HUES6 (cell line): ENCODE data around the gene LENG1.
"Not testable (repeated sequence)": the region's sequence is repeated elsewhere in the genome, so short reads cannot be mapped to it uniquely, and the experiment has no call there.

ENCODE experiments used
- H3K27ac ChIP-seq: 2 replicates; pipeline ENCODE4 v1.7.0; 2013; ENCODE audit warnings: low read depth, mild to moderate bottlenecking, low read length, inconsistent platforms
- H3K27me3 ChIP-seq: 2 replicates; pipeline ENCODE4 v1.6.1; 2013; ENCODE audit warnings: low read length; ENCODE audit not compliant: control insufficient read depth, insufficient read depth
- H3K36me3 ChIP-seq: 2 replicates; pipeline ENCODE4 v1.6.1; 2013; ENCODE audit warnings: low read length; ENCODE audit not compliant: control insufficient read depth, insufficient read depth
- H3K4me1 ChIP-seq: 2 replicates; pipeline ENCODE4 v1.6.1; 2013; ENCODE audit warnings: low read length; ENCODE audit not compliant: control insufficient read depth, insufficient read depth
- H3K4me3 ChIP-seq: 2 replicates; pipeline ENCODE4 v1.5.1; 2013; ENCODE audit warnings: low read depth, low read length
- H3K9ac ChIP-seq: one replicate; pipeline ENCODE4 v1.6.1; 2013; ENCODE audit warnings: mild to moderate bottlenecking, low read length
- H3K9me3 ChIP-seq: 2 replicates; pipeline ENCODE4 v1.6.1; 2013; ENCODE audit warnings: low read depth, low read length; ENCODE audit not compliant: control insufficient read depth, insufficient read depth

The LENG1 gene

DNA sequence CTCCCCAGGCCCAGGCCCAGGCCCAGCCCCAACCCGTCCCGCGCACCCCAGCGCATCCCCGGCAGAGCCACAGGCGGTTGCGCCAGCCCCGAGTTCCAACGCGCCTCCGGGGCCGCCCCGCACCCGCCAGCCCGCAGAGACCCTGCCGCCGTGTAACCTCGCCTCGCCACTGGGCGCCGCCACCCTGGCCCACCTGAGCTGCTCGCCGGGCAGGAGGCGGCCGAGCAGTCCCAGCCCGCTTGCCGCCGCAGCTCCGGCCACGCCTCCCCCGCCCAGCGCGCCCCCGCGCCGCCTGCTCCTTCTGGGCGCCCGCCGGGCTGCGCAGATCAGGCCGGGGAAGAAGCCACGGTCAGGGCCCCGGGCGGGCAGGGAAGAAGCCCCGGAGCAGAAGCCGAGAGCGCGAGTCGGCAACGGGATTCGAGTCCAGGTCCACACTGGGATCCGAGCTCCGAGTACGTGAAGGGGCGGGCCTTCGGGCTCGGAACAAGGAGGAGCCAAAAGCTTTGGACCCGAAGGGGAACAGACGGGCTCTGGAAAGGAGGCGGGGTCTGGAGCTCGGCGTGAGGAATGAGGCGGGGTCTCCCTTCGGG lies 29.7 kb upstream of the LENG1 start, which contains the start of gene MBOAT7:
MBOAT7 (minus strand) TSS at position 436 of the 590 bp plus-strand sequence. CDS start 1,072 bp downstream, outside the sequence.
- H3K27me3 ChIP-seq, result no peaks in the 10 kb centered on the region
- peak within 1 kb of the TSS; percentile 90 for H3K4me3 ChIP-seq
- peaks cover 5% of the 10 kb centered on the region for H3K4me1 ChIP-seq
- H3K36me3 ChIP-seq, result peaks cover 27% of the 10 kb centered on the region
- peak within 1 kb of the TSS; percentile 99 for H3K9ac ChIP-seq
- H3K9me3 ChIP-seq, result no peaks in the 10 kb centered on the region
- H3K27ac ChIP-seq, result peak within 1 kb of the TSS; percentile 97

DNA sequence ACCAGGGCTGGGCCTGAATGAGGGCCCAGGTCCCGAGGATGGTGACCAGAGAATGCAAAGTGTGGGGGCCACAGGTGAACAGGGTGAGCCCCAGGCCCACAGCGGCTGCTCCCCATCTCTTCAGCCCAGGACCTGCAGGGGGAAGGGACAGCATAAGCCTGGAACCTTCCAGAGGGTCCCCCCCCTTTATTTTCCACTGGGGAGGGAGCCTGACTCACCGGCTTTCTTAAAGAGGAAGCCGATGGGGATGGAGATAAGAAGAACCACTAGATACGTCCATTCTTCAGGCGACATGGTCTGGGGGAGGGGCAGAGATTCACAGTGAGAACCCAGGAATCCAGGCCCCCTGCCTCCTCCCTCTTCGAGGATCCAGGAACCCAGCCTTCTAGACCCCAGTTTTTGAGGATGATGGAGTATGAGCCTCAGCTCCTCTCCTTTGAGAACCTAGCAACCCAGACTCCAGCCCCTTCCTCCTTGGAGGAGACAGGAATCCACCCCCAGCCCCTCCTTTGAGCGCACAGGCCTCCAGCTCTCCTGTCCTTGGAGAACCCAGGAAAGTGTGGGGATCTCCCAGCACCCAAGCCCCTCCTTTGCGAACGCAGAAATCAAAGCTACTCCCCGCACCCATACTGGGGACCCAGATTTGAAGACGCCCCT lies 28.8 kb upstream of the LENG1 start:
- Histone ChIP-seq H3K4me3 (peak overlapping the region; percentile 89), H3K36me3 (peaks cover 30% of the 10 kb centered on the region), H3K27me3 (no peaks in the 10 kb centered on the region), H3K4me1 (peaks cover 5% of the 10 kb centered on the region), H3K27ac (peak overlapping the region; percentile 90; the same call in 1 of the 2 replicates), H3K9me3 (no peaks in the 10 kb centered on the region), H3K9ac (peak overlapping the region; percentile 80)

DNA sequence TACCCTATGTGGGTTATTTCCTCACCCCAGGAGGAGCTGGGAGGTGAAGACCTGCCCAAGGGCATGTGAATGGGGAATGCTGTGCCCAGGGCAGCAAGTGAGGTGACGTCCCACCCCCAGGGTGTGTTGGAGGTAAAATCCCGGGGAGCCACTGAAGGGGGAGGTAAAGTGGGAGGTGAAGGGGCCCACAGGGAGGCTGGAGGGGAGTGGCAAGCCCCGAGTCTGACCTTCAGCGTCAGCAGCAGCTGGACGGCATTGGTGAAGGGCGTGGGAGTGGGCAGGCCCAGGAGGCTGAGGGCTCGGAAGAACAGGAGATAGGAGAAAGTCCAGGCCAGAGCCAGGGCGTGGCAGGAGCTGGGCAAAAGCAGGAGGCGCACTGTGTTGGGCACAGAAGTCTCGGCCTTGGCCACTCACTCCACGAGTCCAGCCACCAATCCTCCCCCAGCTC lies 27.4 kb upstream of the LENG1 start:
- Histone ChIP-seq H3K36me3 (peaks cover 36% of the 10 kb centered on the region), H3K4me3 (no peak overlapping the region), H3K9ac (no peak overlapping the region), H3K27me3 (no peaks in the 10 kb centered on the region), H3K4me1 (peaks cover 5% of the 10 kb centered on the region), H3K27ac (no peak overlapping the region), H3K9me3 (no peaks in the 10 kb centered on the region)

DNA sequence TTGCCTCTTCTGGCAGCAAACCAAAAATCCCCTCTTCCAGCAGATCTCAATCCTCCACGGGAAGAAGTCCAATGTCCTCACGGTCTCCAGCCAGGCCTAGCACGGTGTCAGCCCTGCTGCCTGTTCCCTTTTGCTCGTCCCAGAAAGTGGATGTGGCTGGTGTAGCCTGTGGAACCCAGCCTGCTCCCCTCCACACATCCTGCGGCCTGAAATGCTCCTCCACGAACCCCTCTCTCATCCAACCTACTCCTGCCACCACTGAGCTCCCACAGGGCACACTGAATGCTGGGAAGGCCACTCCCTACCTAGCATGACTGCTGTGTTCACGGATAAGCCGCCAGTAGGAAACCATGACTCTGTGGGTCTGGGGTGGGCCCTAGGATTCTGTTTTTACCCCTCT lies 26.8 kb upstream of the LENG1 start:
- Histone ChIP-seq H3K4me3 (no peak overlapping the region), H3K27me3 (no peaks in the 10 kb centered on the region), H3K36me3 (peaks cover 37% of the 10 kb centered on the region), H3K4me1 (peaks cover 5% of the 10 kb centered on the region; the same call in 1 of the 2 replicates), H3K9ac (no peak overlapping the region), H3K9me3 (no peaks in the 10 kb centered on the region), H3K27ac (no peak overlapping the region)

DNA sequence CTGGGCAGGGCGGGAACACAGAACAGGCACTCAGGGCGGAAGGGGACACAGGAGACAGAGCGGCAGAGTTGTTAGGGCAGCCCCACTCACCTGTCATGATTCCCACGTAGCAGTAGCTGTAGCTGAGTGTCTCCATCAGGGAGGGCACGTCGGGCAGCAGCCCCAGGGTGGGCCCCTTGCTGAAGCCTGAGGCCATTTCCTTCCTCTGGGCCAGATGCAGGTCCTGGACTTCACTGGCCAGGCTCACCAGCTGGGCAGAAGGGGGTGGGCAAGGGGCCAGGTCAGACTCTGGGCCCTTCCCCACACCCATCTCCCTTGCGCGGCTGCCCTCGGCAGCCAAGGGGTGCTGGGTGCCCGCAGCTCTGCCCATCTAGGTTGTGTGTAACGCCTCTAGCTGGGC lies 23.9 kb upstream of the LENG1 start:
- H3K4me3 ChIP-seq, result no peak overlapping the region
- no peak overlapping the region for H3K9ac ChIP-seq
- no peaks in the 10 kb centered on the region for H3K9me3 ChIP-seq
- H3K27me3 ChIP-seq, result no peaks in the 10 kb centered on the region
- no peak overlapping the region for H3K27ac ChIP-seq
- H3K36me3 ChIP-seq, result peaks cover 50% of the 10 kb centered on the region
- H3K4me1 ChIP-seq, result peaks cover 5% of the 10 kb centered on the region; the same call in 1 of the 2 replicates

GRCh38 chr19:54181894-54182293 lies 22.4 kb upstream of the LENG1 start:
- H3K4me3 ChIP-seq, H3K27me3 ChIP-seq, H3K4me1 ChIP-seq, H3K9ac ChIP-seq, H3K27ac ChIP-seq, H3K9me3 ChIP-seq: not testable (repeated sequence)
- H3K36me3 ChIP-seq, result peaks cover 45% of the 10 kb centered on the region

DNA sequence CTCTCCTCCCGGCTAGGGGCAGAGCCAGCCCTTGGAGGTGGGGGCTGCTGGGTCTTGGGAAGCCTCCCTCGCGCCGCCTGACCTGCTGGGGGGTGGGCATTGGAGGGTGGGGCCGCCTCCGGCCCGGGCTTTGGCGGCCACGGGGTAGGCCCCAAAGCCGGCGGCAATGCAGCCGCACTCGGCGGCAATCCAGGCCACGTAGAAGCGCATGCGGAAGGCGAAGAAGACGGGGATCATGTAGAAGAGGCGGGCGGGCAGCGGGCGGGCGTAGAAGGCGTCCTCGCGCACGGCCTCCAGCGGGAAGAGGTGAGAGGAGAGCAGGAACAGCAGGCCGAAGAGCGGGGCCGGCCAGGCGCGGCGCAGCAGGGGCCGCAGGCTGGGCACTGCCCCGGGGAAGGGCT lies 21.2 kb upstream of the LENG1 start:
- H3K27me3 ChIP-seq, result no peaks in the 10 kb centered on the region
- H3K9ac ChIP-seq, result no peak overlapping the region
- H3K9me3 ChIP-seq, result no peaks in the 10 kb centered on the region
- H3K36me3 ChIP-seq, result peaks cover 43% of the 10 kb centered on the region
- H3K27ac ChIP-seq, result no peak overlapping the region
- no peak overlapping the region for H3K4me3 ChIP-seq
- H3K4me1 ChIP-seq, result no peaks in the 10 kb centered on the region

DNA sequence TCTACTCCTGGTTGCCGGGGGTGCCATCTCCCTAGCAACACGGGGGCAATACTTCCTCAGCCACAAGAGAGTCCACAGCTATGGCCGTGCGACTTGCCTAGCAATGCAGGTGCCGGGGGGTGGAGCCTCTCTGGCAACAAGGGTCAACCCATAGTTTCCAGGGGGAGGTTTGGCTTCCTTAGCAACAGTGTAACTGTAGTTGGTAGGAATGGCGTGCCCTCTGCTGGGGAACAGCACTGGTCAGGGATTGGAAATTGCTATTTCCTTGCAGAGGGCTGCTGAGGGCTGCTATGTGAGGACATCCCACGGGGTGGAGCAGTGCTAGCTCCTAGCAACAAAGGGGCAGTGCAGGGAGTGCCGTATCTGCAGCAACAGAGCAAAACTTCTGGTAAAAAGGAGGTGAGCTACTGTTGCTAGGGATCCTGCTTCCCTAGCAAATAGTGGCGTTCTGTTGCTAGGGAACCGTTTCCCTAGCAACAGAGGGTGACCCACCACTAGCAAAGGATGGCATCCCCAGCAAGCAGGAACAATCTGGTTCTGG lies 20.5 kb upstream of the LENG1 start:
- H3K9ac ChIP-seq, result no peak overlapping the region
- no peak overlapping the region for H3K27ac ChIP-seq
- peaks cover 43% of the 10 kb centered on the region for H3K36me3 ChIP-seq

DNA sequence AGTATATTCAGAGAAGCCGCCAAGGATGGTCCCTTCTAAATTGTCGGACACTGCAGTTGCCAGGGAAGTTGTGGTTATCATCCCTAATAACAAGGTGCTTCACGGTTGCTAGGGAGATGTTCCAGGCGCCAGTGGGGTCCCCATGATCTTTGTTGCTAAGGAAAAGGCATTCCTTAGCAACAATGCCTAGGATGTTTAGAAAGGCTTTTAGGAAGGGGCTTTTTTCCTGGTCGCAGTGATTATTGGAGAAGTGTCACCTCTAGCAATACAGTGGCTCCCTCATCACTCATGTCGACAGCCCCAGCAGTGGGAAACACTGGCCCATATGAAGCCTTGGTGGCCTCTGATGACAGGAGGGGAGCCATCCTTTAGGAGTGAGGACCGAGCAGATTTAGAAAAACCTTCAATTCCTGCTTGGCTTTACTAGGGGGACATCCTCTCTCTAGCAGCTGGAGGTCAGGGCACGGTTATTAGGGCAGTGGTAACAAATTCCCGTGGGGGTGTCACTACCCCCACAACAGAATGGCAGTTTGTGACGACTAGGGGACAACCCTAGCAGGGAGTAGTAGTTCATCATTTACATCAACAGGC lies 19.8 kb upstream of the LENG1 start:
- H3K27ac ChIP-seq, result no peak overlapping the region
- no peaks in the 10 kb centered on the region for H3K4me1 ChIP-seq
- no peaks in the 10 kb centered on the region for H3K9me3 ChIP-seq
- no peak overlapping the region for H3K9ac ChIP-seq
- no peak overlapping the region for H3K4me3 ChIP-seq
- peaks cover 43% of the 10 kb centered on the region for H3K36me3 ChIP-seq
- no peaks in the 10 kb centered on the region for H3K27me3 ChIP-seq

More for the DNA sequence above, 20.5 kb upstream of the LENG1 start:
- Histone ChIP-seq H3K27me3 (no peaks in the 10 kb centered on the region), H3K4me3 (no peak overlapping the region), H3K4me1 (no peaks in the 10 kb centered on the region), H3K9me3 (no peaks in the 10 kb centered on the region)

DNA sequence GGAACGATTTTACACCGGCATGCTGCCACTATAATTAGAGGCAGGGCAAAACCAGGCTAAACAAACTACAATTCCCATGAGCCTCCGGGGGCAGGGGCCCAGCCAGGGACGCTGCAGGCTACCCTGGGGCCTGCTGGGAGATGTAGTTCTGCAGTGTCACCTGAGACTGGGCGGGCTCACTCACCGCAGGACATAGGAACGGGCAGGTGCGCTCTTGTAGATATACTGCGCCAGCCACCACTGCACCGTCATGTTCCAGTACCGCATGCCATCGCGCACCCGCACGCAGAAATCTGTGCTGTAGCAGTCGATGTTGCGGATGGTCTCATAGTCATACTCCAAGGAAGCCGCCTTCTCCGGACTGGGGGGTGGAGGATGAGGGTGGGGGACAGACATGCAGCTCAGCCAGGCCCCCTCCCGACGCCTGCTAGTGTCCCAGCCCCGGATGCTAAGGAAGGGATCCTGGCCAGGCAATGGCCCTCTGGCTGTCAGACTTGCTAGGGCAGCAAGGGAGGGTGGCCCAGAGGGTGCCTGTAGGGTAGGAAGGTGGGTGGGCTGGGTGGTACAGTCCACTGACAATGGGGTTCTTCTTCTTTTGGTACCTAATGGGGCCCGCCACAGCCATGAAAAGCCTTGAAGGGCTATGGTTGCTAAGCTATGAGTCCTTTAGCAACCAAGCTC lies 19.2 kb upstream of the LENG1 start:
- H3K9me3 ChIP-seq, result no peaks in the 10 kb centered on the region
- no peak overlapping the region for H3K27ac ChIP-seq
- H3K36me3 ChIP-seq, result peaks cover 37% of the 10 kb centered on the region
- no peak overlapping the region for H3K4me3 ChIP-seq
- no peaks in the 10 kb centered on the region for H3K27me3 ChIP-seq
- H3K4me1 ChIP-seq, result 0 out of 2 replicates have a peak, but pooled peaks cover 4% of the 10 kb centered on the region
- no peak overlapping the region for H3K9ac ChIP-seq
